ENCODE results near the gene WASHC2C.
"Not testable (repeated sequence)": the region's sequence is repeated elsewhere in the genome, so short reads cannot be mapped to it uniquely, and the experiment has no call there.

WASHC2C gene, protein sequence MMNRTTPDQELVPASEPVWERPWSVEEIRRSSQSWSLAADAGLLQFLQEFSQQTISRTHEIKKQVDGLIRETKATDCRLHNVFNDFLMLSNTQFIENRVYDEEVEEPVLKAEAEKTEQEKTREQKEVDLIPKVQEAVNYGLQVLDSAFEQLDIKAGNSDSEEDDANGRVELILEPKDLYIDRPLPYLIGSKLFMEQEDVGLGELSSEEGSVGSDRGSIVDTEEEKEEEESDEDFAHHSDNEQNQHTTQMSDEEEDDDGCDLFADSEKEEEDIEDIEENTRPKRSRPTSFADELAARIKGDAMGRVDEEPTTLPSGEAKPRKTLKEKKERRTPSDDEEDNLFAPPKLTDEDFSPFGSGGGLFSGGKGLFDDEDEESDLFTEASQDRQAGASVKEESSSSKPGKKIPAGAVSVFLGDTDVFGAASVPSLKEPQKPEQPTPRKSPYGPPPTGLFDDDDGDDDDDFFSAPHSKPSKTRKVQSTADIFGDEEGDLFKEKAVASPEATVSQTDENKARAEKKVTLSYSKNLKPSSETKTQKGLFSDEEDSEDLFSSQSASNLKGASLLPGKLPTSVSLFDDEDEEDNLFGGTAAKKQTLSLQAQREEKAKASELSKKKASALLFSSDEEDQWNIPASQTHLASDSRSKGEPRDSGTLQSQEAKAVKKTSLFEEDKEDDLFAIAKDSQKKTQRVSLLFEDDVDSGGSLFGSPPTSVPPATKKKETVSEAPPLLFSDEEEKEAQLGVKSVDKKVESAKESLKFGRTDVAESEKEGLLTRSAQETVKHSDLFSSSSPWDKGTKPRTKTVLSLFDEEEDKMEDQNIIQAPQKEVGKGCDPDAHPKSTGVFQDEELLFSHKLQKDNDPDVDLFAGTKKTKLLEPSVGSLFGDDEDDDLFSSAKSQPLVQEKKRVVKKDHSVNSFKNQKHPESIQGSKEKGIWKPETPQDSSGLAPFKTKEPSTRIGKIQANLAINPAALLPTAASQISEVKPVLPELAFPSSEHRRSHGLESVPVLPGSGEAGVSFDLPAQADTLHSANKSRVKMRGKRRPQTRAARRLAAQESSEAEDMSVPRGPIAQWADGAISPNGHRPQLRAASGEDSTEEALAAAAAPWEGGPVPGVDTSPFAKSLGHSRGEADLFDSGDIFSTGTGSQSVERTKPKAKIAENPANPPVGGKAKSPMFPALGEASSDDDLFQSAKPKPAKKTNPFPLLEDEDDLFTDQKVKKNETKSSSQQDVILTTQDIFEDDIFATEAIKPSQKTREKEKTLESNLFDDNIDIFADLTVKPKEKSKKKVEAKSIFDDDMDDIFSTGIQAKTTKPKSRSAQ (N-terminal part only)

DNA sequence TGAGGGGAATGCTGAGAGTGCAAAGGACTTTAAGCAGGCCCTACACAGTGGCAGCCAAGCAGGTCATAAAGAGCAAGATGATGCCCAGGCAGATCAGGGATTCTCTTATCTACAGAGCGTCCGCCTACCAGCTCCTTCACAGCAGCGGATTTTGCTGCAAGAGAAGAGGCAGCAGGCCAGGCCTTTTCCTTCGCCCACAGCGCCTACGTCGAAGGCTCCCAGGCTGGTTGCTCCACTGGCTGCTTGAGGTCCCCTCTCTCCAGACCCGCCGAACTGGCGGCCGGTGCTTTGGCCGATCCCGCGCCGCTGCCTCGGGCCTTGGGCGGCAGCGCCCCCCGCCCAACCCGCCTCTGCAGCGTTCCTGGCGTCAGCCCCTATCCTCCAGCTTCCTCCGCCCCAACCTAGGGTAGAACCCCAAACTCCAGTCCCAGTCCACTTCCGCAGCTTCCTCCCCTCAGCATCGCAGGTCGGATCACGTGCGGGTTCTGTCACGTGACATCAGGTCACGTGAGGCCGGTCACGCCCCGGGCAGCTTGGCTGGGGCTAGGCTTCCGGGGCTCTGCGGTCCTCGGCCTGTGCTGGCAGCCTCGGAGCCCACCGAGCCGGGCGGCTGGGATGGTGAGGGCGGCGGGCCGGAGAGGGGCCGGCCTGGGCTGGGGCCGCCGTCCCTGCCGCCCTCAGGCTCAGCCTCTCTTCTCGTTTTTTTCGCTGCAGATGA lies at the start of gene WASHC2C:
WASHC2C (plus strand) TSS at position 564 of the 718 bp plus-strand sequence; CDS start at position 616, 52 bp downstream.
- DNase-seq (ENCODE audit: low spot score): peak; percentile 97

DNA sequence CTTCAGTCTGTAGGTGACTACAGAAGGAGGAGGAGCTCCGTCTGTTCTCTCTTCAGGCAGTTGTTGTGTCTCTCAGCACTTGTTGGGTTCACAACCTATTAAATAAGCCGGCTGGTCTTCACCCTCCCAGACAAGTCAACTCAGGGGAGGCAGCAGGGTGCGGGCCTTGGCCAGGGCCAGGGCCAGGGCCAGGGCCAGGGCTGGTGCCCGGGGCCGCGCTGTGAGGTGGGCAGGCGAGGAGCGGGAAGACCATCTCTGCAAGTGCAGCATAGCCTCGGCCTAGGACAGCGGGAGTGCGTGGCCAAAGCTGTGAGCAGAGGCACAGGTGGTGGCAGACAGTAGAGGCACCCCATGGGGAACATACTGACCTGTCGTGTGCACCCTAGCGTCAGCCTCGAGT lies 48.6 kb upstream of the WASHC2C start:
- DNase-seq (ENCODE audit: low spot score): not testable (repeated sequence)

DNA sequence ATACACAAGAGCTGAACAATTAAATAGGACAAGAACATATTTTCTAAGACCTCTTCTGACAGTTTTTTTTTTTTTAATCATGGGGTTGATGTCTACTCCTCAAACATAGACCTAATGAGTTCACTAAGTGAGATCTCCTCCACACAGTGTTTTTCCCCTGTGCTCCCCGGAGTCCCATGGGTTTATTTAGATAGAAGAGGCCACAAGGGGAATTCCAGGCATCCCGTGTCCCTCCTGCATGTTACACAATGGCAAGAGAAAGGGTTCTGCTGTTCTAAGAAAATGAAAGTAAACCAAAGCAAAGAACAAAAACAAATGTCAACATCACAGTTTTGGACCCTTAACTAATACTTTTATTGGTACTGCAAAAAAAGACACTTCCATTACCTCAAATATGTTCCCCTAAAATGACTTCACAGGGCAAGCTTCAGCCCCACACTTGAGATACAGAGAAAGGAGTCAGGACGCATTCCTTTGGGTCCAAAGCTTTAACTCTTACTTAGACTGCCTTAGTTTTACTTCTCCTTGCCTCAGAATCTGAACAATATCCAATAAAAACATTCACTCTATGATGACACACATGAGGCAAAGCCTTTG lies 16.8 kb upstream of the WASHC2C start:
- DNase-seq (ENCODE audit: low spot score): not testable (repeated sequence)

DNA sequence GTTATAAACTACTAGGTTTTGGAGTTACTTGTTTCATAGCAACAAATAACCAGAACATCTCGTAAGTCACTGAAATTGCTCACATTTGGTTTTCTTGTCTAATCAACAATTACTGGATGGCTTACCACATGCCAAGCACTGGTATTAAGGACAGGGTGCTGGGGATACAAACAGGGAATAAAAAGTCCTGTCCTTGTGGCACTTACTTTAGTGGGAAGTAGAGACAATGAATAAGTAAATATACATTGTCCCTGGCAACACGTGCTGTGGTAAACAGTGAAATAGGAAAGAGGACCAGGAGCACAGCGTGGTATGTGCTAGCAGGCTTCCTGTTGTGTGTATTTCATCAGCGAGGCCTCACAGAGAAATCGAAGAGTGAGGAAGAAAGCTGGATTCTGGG lies 15.8 kb upstream of the WASHC2C start:
- not testable (repeated sequence) for DNase-seq (ENCODE audit: low spot score)

DNA sequence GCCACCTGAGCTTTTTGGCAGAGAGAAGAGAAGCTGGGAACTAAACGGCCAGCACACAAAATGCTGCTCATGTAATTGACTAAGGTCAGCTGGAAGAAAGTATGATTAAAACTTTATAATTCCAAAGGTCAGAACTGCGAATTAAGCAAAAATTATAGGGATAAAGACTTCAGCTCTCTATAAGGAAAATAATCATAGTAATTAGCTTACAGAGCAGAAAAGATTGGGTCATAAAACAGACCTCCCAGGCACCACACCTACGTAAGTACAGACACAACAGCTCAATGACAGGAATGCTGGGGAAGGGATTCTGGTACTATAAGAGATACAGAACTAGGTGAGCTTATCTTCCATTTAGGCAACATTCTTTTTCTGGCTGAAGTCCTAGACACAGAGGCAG lies 10.0 kb upstream of the WASHC2C start:
- not testable (repeated sequence) for DNase-seq (ENCODE audit: low spot score)

DNA sequence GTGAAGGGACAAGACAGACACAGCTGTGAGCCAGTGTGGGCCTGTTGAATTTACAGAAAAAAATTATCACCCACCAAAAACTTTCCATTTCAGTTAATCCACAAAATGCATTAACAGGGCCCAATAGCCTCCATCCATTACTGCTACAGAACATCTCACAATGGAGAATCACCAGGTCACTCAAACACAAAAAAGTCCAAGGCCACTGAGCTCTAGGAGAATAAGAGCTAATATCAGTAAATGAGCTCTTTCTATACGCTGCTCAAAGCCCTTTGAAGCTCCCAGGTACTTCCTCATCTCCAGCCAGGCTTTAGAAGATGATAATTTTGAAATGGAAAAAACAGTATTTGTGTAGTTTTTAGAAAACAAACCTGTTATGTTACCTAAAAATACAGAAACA lies 9.4 kb upstream of the WASHC2C start:
- DNase-seq (ENCODE audit: low spot score): not testable (repeated sequence)

DNA sequence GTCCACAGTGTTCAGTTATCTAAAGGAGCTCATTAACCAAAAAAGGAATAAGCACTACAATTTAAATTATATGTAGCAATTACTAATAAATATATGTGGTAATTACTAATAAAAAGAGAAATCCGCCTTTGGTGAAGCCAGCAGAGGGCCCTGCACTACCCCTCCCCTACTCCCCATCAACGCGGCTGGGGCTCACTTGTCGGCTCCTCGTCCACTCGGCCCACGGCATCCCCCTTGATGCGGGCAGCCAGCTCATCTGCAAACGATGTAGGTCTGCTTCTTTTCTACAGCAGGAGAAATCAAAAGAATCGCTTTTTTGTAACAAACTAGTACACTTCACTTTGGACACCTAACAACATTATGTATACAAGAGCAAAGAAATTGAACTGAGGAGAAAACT lies 5.6 kb upstream of the WASHC2C start:
- DNase-seq (ENCODE audit: low spot score): not testable (repeated sequence)

DNA sequence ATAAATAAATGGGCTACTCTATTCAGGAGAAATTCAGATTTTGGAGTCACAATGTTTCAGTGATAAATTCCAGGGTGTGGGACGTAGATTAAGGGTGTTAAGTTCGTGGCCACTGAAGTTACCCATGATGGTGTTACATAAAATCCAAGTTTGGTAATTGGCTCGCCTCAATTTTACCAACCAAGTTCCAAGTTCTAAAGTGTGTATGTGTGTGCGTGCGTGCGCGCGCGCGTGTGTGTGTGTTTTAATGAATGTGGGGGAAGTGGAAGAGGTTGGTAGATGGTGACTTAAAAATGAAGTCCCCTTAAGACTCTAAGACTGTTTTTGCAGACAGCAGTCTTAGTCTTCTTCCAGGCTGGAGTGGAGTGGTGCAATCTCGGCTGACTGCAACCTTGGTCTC lies 3.2 kb upstream of the WASHC2C start:
- DNase-seq (ENCODE audit: low spot score): not testable (repeated sequence)

DNA sequence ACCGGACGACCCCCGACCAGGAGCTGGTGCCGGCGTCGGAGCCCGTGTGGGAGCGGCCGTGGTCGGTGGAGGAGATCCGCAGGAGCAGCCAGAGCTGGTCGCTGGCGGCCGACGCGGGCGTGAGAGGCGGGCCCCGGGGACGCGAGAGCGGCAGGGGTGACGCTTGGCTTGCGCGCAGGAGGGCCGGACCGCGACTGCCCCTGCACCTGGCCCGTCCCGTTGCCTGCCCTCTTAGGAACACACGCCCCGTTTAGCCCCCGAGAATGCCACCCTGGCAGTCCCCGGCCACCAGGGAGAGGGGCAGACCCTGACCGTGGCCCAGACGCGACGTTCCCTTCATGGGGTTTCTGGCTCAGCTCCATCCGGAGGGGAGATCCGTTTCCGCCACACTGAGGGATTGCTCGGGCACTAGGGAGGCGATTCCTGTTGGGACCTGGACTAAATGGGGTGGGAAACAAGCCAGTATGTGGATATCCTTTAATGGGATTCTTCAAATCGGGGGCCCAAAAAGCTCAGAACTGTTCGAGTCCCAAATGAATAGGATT lies 427 bp downstream of the WASHC2C start:
- not testable (repeated sequence) for DNase-seq (ENCODE audit: low spot score)

DNA sequence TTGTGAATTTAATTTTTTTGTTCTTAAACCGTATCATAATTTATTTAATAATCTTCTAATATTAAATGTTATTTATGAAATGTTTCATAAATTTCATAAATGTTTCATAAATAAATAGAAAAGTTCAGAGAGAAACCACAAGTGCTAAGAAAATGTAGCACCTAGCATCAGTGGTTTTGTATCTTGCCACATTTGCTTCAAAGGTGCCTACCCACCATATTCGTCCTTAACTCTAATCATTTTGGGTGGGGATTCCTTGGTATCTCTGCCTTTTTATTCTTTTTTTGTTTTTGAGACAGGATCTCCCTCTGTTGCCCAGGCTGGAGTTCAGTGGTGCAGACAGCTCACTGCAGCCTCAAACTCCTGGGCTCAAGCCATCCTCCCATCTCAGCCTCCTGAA lies 7.4 kb downstream of the WASHC2C start:
- not testable (repeated sequence) for DNase-seq (ENCODE audit: low spot score)

DNA sequence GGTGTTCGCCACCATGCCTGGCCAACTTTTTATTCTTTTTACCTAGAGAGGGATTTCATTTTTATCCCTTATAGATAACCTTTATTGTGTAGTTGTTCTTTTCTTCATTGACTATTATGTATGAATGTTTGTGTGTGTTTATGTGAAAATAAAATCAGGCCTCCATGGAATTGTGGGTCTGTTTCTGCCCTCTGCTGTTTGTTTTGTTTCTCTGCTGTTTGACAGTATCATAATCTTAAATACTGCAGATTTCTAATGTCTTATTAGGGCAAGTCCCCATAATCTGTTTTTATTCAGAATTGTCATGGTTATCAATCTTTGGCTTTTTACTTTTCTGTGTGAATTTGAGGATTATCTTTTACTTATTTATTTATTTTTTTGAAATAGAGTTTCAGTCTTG lies 7.8 kb downstream of the WASHC2C start:
- not testable (repeated sequence) for DNase-seq (ENCODE audit: low spot score)

DNA sequence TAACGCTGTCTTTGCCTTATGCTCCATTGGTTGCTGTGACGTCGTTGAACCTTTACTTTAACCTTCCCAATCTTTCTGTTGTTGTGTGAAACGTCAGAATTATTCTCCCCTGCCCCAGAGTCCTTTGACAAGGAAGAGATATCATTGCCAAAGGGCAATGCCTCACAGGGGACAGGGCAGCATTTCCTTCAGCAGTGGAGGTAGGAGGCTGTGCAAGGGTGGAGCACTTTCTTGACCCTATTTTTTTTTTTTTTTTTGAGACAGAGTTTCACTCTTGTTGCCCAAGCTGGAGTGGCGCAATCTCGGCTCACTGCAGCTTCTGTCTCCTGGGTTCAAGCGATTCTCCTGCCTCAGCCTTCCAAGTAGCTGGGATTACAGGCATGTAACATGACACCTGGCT lies 14.5 kb downstream of the WASHC2C start:
- DNase-seq (ENCODE audit: low spot score): not testable (repeated sequence)

DNA sequence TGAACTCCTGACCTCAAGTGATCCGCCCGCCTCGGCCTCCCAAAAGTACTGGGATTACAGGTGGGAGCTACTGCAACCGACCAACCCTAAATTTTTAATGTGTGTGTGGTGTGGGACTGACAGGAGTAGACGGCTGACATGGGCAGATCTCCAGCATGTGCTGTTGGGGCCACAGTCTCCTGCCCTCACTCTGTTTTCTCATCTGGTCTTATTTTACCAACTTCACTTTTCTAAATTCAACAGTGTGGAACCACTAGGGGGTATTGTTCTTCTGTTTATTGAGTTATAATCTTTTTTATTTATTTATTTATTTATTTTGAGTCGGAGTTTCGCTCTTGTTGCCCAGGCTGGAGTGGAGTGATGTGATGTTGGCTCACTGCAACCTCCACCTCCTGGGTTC lies 14.9 kb downstream of the WASHC2C start:
- not testable (repeated sequence) for DNase-seq (ENCODE audit: low spot score)

DNA sequence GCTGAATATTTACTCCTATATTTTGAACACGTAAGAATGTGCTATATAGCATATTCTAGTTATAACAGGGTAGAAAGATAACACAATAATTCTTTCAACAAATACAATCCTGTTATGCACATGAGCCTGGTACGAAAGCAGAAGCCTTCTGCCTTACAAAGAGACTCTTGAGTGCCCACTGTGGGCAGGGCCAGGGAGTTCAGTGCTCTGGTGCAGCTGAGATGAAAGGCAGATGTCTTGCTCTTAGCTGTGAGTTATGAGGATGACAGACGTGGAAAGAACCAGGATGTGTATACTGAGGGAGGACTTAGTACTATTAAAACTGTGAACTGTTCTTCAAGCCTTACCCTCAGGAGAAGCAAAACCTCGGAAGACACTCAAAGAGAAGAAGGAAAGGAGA lies 24.1 kb downstream of the WASHC2C start:
- DNase-seq (ENCODE audit: low spot score): not testable (repeated sequence)

DNA sequence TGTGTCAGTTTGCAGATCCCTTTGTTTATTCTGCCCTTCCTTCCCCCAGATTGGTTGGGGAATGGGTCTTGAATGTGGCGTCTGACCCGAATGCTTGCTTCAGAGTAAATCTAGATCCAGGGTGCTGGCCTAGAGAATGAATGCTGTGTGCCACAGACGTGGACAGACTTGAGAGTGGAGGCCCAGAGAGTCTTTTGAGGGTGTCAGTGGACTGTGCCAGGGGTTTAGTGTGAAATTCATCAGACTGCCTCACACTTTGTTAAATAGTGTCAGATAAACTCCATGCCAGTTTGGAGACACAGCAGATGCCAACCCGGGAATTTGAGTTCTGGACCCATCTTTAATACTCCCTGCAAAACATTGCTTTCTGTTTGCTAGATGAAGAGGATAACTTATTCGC lies 25.1 kb downstream of the WASHC2C start:
- not testable (repeated sequence) for DNase-seq (ENCODE audit: low spot score)

DNA sequence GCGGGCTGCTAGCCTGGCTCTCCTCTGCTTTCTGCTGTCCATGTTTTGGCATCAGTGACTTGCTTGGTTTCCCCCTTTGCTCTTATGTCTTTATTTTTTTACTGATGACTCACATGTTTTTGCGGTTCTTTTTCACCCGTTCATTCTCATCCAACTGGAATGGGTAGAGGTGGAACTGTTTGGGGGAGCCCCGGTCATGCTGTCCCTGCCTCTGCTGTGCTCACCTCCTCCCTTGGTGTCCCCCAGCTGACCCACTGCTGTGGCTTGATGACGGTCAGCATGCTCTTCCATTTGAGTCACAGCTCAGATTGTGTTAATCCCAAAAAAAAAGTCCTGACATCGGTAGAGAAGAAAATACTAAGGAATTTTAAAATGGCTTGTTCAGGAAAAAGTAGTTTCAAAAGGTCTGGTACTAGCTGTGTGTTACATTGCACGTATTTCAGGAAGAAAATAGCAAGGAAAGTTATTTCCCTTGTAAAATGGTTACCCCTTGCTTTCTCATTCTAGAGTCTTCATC lies 27.0 kb downstream of the WASHC2C start:
- DNase-seq (ENCODE audit: low spot score): not testable (repeated sequence)

DNA sequence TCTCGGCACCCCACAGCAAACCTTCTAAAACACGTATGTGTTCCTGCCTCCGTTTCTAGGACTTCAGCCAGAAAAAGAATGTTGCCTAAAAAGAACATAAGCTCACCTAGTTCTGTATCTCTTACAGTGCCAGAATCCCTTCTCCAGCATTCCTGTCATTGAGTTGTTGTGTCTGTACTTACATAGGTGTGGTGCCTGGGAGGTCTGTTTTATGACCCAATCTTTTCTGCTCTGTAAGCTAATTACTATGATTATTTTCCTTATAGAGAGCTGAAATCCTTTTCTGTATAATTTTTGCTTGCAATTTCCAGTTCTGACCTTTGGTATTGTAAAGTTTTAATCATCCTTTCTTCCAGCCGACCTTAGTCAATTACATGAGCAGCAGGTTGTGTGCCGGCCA lies 28.0 kb downstream of the WASHC2C start:
- not testable (repeated sequence) for DNase-seq (ENCODE audit: low spot score)

DNA sequence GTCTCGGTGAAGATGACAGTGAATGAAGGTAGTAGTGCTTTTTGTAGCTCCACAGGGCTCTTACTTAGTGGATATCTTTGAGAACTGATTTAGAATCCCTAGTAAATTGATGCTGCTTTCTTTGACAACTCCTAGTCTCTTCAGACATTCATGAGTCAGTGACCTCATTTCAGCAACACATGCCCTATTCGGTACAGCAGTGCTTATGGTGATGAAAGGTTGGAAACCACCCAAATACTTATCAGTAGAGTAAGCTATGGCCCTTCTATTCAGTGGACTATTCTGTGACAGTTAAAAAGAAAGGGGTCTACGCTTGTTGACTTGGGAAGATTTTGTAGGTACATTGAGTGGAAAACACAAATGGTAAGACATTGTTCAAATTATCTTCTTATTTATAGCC lies 29.0 kb downstream of the WASHC2C start:
- DNase-seq (ENCODE audit: low spot score): not testable (repeated sequence)

DNA sequence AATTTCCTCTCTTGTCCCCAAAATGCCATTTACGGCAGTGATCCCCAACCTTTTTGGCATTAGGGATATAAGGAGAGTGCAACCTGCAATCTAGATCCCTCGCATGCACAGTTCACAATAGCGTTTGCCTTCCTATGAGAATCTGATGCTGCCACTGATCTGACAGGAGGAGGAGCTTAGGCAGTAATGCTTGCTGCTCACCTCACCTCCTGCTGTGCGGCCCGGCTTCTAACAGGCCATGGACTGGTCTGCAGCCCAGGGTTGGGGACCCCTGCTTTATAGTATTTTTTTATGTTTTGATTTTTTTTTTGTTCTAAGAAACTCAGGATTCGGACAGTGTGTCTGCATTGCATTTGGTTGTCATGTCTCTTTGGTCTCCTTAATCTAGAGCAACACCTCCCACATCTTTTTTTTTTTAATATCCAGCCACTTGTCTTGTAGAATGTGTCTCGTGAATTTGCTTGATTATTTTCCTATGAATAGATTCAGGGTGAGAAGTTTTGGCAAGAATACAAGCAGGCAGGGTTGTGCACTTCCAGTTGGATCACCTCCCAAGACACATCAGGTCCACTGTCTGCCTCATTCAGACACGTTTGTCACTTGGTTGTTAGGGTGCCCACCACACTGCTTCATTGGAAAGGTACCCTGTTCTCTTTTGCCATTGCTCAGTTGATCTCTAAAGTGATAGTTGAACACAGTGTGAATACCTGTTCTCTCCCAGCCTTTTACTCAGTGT lies 30.8 kb downstream of the WASHC2C start:
- not testable (repeated sequence) for DNase-seq (ENCODE audit: low spot score)

DNA sequence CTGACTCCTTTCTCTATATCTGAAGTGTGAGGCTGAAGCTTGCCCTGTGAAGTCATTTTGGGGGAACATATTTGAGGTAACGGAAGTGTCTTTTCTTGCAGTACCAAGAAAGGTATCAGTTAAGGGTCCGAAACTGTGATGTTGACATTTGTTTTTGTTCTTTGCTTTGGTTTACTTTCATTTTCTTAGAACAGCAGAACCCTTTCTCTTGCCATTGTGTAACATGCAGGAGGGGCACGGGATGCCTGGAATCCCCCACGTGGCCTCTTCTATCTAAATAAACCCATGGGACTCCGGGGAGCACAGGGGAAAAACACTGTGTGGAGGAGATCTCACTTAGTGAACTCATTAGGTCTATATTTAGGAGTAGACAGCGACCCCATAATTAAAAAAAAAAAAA lies 34.6 kb downstream of the WASHC2C start:
- DNase-seq (ENCODE audit: low spot score): not testable (repeated sequence)

Measured in NAMALWA (cell line).